Bronchial smooth muscle cell (primary cell): ENCODE results near the gene DUSP12. TPM values are rescaled to one million over a fixed set of nuclear protein-coding genes. Genes with fewer than 3 reads are reported as not detected.

Experiments used
- total RNA-seq: library from RNA; depleted of rRNA; stranded (reverse); fragments of >200 nt; gene quantifications from 2 replicates; pipeline ENCODE4 v1.2.1, GENCODE V29; 2014

Gene DUSP12, protein sequence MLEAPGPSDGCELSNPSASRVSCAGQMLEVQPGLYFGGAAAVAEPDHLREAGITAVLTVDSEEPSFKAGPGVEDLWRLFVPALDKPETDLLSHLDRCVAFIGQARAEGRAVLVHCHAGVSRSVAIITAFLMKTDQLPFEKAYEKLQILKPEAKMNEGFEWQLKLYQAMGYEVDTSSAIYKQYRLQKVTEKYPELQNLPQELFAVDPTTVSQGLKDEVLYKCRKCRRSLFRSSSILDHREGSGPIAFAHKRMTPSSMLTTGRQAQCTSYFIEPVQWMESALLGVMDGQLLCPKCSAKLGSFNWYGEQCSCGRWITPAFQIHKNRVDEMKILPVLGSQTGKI
- 28.5 and 31.2 TPM in 2 replicates for total RNA-seq

GRCh38 chr1:161749509-161750407, at the start of gene DUSP12:
Gene DUSP12, plus strand, starts transcription at chr1:161749786. Its CDS starts 16 bp downstream, at chr1:161749802.

GRCh38 chr1:161706482-161707347, 42.9 kb upstream of the DUSP12 start, which contains the start of gene FCRLA:
Gene FCRLA, plus strand, starts transcription at chr1:161707229. Its CDS starts 36 bp downstream, at chr1:161707265.

GRCh38 chr1:161720956-161721737, 28.4 kb upstream of the DUSP12 start, which contains the start of gene FCRLB:
Gene FCRLB, plus strand, starts transcription at chr1:161721544. Its CDS starts 1,129 bp downstream, at chr1:161722673.

GRCh38 chr1:161766102-161766981, 16.8 kb downstream of the DUSP12 start, which contains the start of gene ATF6:
Gene ATF6, plus strand, starts transcription at chr1:161766320. Its CDS starts 41 bp downstream, at chr1:161766361.

Other genes with a start within 250 kb of the DUSP12 start
- gene FCGR2A, start 244.3 kb upstream of the DUSP12 start, total RNA-seq: 2.5 and 3.0 TPM in 2 replicates
- gene HSPA6, start 225.2 kb upstream of the DUSP12 start, total RNA-seq: 4.4 and 8.4 TPM in 2 replicates
- not detected in 2 replicates for gene FCGR3A, start 200.0 kb upstream of the DUSP12 start, total RNA-seq
- not detected in 2 replicates for gene FCGR3B, start 118.6 kb upstream of the DUSP12 start, total RNA-seq
- gene FCGR2B, start 86.6 kb upstream of the DUSP12 start, total RNA-seq: not detected in 2 replicates
- 0.32 and 0.86 TPM in 2 replicates for gene FCRLA, start 42.6 kb upstream of the DUSP12 start, total RNA-seq
- gene FCRLB, start 28.2 kb upstream of the DUSP12 start, total RNA-seq: 0.69 and 1.6 TPM in 2 replicates
- 11.2 and 12.9 TPM in 2 replicates for gene ATF6, start 16.5 kb downstream of the DUSP12 start, total RNA-seq